T-helper 1 cell (primary cell): ENCODE results near the gene ILF3.
A peak's percentile ranks its signal among the peaks of the same experiment; 100 is the strongest.

Source experiments
- DNase-seq, 5 donors: peaks; one replicate each; pipeline ENCODE4 v3.0.0-alpha.2; 2012 to 2020
- total RNA-seq, 4 donors: gene quantifications; one replicate each; lab custom pipeline; 2026; lab: John Stamatoyannopoulos, UW

ILF3 gene
- 511 to 569 (median 557) reads per million in 4 donors for total RNA-seq

DNA sequence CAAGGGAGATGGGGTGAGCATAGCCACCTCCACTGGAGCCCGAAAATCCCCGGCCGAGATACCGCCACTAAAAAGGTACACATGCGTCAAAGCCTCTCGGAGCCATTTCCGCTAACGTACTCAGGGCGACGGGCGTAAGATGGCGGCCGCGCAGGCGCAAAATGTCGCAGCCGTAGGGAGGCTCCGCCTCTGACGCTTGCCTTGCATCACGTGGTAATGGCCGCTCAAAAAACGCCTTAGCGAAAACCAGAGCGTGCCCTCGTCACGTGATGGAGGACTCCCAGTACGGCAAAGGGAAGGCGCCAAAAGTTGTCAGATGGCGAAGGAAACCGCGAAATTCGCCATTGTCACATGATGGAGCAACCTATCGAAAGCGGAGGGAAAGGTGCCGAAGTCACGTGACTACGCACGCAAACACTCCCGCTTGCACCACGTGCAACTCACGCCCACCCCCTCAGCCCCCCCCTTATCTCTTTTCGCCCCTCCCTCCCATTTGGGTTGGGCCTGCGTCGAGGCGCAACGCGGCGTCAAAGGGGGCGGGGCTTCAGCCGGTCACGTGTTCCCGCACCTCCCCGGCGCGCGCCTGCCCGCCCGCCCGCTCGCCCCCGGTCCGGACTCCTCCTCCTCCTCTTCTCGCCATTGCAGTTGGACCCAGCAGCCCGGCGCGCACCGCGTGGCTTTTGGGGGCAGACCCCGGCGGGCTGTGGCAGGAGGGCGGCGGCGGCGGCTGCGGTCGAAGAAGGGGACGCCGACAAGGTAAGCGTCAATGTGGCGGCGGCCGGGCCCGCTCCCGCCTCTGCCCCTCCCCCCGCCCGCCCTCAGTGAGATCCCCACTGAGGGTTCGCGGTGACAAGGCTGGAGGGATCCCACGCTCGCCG is at the start of gene ILF3:
ILF3 (plus strand) TSS at position 615 of the 878 bp plus-strand sequence. CDS start 16,260 bp downstream, outside the sequence.
- peak; percentile 99 to 100 (median 100) for DNase-seq

DNA sequence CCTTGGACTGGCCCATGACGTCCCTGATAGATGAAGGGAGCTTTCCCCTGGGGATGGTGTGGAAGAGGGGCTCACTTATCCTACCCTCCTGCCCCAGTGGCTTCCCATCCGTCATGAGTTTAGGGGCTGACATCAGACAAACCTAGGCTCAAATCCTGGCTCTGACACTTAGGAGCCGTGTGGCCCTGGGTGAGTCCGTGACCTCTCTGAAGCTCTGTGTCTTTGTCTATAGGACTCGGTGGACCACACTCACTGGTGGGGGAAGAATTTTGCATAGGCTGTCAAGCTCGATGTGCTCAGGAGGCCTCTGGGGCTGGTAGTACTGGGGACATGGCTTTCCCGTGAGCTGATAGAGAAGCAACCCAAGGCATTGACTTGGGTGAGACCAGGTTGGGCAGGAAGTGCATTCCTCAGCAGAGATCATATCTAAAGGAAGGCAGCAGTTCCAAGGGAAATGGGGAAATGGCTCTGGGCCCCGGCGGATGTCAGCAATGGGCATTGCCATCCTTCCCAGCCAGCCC is 49.6 kb upstream of the ILF3 start:
- DNase-seq, result peak in 1 of 5 donors; percentile 19

- no peak for DNase-seq
Measured at GRCh38 chr19:10611907-10612306, 42.2 kb upstream of the ILF3 start.

- no peak for DNase-seq
Measured at GRCh38 chr19:10612499-10613119, 41.5 kb upstream of the ILF3 start.

GRCh38 chr19:10615429-10616023 is 38.6 kb upstream of the ILF3 start:
- no peak for DNase-seq

DNA sequence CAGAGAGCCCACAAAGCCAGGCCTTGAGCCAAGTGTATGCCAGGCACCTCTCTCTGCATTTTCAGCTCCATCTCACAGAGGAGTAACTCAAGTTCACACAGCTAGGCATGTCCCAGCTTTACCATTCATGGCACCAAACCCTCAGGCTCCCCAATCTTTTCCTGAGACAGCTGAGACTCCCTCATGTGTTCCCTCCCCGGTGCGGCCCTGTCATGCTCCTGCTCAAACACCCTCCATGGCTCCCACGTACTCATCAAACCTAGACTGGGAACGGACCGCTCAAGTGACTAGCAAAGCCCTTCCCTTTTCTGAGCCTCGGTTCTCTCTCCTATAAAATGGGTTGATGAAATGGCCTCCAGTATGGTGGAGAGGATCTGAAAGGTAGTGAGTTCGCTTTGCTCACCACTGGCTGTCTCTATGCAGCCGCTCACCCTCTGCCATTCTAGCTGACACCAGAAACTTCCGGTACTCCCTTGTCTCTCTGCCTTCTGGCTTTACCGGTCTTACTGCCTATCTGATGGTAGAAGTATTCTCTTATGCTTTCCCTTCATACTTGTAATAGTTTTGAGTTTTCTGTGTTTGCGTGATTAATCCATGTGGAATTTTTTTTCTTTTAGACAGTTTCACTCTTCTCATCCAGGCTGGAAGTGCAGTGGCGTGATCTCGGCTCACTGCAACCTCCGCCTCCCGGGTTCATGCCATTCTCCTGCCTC is 36.6 kb upstream of the ILF3 start:
- DNase-seq, result no peak

DNA sequence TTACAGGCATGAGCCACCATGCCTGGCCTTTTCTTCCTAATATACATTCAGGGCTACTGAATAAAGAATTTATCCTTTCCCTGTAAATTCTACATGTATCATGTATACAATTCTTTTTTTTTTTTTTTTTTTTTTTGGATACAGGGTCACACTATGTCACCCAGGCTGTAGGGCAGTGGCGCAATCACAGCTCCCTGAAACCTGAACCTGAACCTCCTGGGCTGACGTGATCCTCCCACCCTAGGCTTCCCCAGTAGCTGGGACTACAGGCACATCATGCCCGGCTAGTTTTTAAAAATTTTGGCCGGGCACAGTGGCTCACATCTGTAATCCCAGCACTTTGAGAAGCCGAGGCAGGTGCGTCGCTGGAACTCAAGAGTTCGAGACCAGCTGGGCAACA is 35.3 kb upstream of the ILF3 start:
- no peak for DNase-seq

DNA sequence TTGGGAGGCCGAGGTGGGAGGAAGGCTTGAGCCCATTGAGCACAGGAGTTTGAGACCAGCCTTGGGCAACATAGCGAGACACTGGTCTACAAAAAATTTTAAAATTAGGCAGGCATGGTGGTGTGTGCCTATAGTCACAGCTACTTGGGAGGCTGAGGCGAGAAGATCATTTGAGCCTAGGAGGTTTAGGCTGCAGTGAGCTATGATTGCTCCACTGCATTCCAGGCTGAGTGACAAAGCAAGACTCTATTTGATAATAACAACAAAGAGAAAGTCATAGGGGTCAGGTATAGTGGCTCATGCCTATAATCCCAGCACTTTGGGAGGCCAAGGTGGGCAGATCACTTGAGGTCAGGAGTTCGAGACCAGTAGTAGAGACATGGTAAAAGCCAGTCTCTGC is 33.4 kb upstream of the ILF3 start:
- no peak for DNase-seq

- no peak for DNase-seq
Measured at GRCh38 chr19:10621966-10622365, 32.2 kb upstream of the ILF3 start.

GRCh38 chr19:10624585-10624984 is 29.6 kb upstream of the ILF3 start:
- peak in 1 of 5 donors; percentile 28 for DNase-seq

- DNase-seq, result no peak
Measured at GRCh38 chr19:10625003-10625761, 29.0 kb upstream of the ILF3 start, which contains the start of gene SLC44A2. SLC44A2 (plus strand) TSS chr19:10625553; CDS start chr19:10625634, 81 bp downstream.

- DNase-seq, result no peak
Measured at GRCh38 chr19:10625762-10626138, 28.4 kb upstream of the ILF3 start.

DNA sequence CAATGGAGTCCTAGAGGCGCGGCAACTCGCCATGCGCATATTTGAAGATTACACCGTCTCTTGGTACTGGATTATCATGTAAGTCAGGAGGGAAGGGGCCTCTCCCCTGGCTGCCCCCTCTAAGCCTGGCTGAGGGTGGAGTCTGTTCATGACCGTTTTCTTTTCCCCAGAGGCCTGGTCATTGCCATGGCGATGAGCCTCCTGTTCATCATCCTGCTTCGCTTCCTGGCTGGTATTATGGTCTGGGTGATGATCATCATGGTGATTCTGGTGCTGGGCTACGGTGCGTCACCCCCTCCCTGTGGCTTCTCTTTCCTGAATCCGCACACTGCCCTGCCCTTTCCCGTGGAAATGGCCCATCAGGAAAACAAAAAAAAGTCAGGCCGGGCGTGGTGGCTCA is 22.3 kb upstream of the ILF3 start:
- DNase-seq, result no peak

DNA sequence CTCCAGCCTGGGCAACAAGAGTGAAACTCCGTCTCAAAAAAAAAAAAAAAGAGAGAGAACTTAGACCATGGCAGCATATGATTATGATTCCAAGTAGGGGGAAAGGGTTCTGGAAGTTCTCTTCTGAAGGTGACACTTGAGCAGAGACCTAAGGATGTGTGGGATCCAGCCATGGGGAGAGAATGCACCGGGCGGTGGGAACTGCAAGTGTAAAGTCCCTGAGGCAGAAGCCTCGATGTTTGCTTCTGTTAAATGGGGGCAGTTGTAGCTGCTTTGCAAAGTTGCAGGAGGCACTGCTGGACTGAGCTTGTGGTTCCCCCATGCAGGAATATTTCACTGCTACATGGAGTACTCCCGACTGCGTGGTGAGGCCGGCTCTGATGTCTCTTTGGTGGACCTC is 19.7 kb upstream of the ILF3 start:
- DNase-seq, result no peak

DNA sequence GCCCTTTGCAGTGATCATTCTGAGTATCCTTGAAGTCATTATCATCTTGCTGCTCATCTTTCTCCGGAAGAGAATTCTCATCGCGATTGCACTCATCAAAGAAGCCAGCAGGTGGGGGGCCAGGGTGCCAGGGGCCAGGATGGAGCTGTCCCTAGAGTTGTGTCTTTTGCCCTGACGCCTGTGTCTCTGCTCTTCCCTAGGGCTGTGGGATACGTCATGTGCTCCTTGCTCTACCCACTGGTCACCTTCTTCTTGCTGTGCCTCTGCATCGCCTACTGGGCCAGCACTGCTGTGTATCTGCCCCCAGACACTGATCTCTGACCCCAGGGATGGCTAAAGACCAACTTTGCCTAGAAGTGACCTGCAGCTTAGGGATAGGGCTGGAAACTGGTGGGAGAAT is 19.2 kb upstream of the ILF3 start:
- DNase-seq, result no peak

- no peak for DNase-seq
Measured at GRCh38 chr19:10636304-10636972, 17.7 kb upstream of the ILF3 start.

GRCh38 chr19:10637894-10638293 is 16.3 kb upstream of the ILF3 start:
- no peak for DNase-seq

GRCh38 chr19:10639836-10640235 is 14.3 kb upstream of the ILF3 start:
- no peak for DNase-seq

DNA sequence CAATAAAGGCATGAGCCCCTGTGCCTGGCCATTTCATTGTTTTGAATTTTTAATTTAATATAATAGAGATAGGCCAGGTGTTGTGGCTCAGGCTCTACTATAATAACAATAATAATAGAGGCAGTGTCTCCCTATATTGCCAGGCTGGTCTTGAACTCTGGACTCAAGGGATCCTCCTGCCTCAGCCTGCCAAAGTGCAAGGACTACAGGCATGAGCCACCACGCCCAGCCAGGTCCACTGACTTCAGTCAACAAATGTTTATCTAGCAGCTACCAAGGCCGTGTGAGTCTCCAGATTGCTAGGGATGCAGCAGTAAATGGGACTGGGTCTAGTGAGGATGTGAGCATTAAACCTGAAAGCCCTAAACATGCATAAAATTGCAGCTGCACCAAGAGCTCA is 13.8 kb upstream of the ILF3 start:
- DNase-seq, result no peak

DNA sequence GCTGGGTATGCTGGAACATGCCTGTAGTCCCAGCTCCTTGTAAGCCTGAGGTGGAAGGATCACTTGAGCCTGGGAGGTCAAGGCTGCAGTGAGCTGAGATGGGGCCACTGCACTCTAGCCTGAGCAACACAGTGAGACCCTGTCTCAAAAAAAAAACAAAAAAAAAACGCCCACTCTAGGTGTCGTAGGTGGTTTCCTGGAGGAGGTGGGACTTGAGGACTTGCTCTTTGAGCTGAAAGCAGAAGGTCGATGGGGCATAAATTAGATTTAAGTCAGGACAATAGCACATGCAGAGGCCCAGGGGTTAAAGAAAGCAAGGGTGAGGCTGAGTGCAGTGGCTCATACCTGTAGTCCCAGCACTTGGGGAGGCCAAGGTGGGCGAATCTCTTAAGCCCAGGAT is 12.9 kb upstream of the ILF3 start:
- no peak for DNase-seq

- no peak for DNase-seq
Measured at GRCh38 chr19:10642473-10643171, 11.5 kb upstream of the ILF3 start.
